Measurements from ENCODE around the gene FHOD1. TPM values are rescaled to one million over a fixed set of nuclear protein-coding genes. Genes with fewer than 3 reads are reported as not detected.

Gene FHOD1
- polyA plus RNA-seq, 2 of the 4 experiments (the other 2 are of a cell fraction): 16.1 to 33.6 TPM

- ATAC-seq (no peak), DNase-seq (ENCODE audit: low read depth in 1 of 2, low spot score in 1 of 2) (no peak), FAIRE-seq (no peak)
- WGBS (ENCODE audit: missing lambda C conversion rate): 100% methylated on average over 1 of the region's 4 CpGs
- TF ChIP-seq TFCP2L1 (CRISPR knock-in tag; IDR thresholded peaks at IDR 0.05): no peak
- TF ChIP-seq BHLHE40 (IDR thresholded peaks at IDR 0.05; ENCODE audit: low read depth, low read length): no peak
- no peak for TF ChIP-seq E2F6 (IDR thresholded peaks at IDR 0.05; ENCODE audit: borderline replicate concordance, low read depth)
- no peak for TF ChIP-seq GATA3 (IDR thresholded peaks at IDR 0.05; ENCODE audit: borderline replicate concordance)
- no peak for TF ChIP-seq JUNB (IDR thresholded peaks at IDR 0.05)
- no peak for TF ChIP-seq HEYL (CRISPR knock-in tag; IDR thresholded peaks at IDR 0.05)
- TF ChIP-seq ZC3H11A (IDR thresholded peaks at IDR 0.05): no peak
- no peak for TF ChIP-seq SMC3 (IDR thresholded peaks at IDR 0.05)
- TF ChIP-seq NR3C1 (IDR thresholded peaks at IDR 0.05): no peak
- TF ChIP-seq RARB (CRISPR knock-in tag; IDR thresholded peaks at IDR 0.05): no peak
- TF ChIP-seq PBX3 (IDR thresholded peaks at IDR 0.05): no peak
- no peak for TF ChIP-seq FOSB (CRISPR knock-in tag; IDR thresholded peaks at IDR 0.05)
- TF ChIP-seq RNF2 (IDR thresholded peaks at IDR 0.05; ENCODE audit: borderline replicate concordance, low read depth): no peak
- TF ChIP-seq FOSL2 (IDR thresholded peaks at IDR 0.05): no peak
- TF ChIP-seq FOSL2 (CRISPR knock-in tag; IDR thresholded peaks at IDR 0.05): no peak
- TF ChIP-seq MAFK (IDR thresholded peaks at IDR 0.05; ENCODE audit: partially characterized antibody): no peak
- no peak for TF ChIP-seq HOXB5 (CRISPR knock-in tag; IDR thresholded peaks at IDR 0.05)
- Histone ChIP-seq H3K9me3 (no peaks in the 10 kb centered on the region), H3K4me3 (no peak overlapping the region), H3K4me1 (peaks cover 20% of the 10 kb centered on the region), H3K27ac (no peak overlapping the region), H3K4me2 (no peak overlapping the region)
- ChIA-PET POLR2A (no interaction called here), CTCF (interaction anchor here (1.3 to 2.0 kb wide), 3 partner anchors 9 to 13 kb away, joined by 4 to 7 read pairs (median 4); no protein-coding TSS in a partner anchor)
These were observed 43.2 kb downstream of the FHOD1 start for GRCh38 chr16:67204076-67204475.

GRCh38 chr16:67202956-67203493, 44.3 kb downstream of the FHOD1 start:
- no peak for DNase-seq (ENCODE audit: low read depth in 1 of 2, low spot score in 1 of 2)
- TF ChIP-seq CEBPB (IDR thresholded peaks at IDR 0.05) (no peak), ATOH8 (CRISPR knock-in tag; IDR thresholded peaks at IDR 0.05; ENCODE audit: low read depth) (no peak), HOXB5 (CRISPR knock-in tag; IDR thresholded peaks at IDR 0.05) (no peak), RARB (CRISPR knock-in tag; IDR thresholded peaks at IDR 0.05) (no peak), NPAS2 (CRISPR knock-in tag; IDR thresholded peaks at IDR 0.05; ENCODE audit: borderline replicate concordance) (no peak), ZNF302 (CRISPR knock-in tag; IDR thresholded peaks at IDR 0.05) (no peak), HOXB13 (CRISPR knock-in tag; IDR thresholded peaks at IDR 0.05; ENCODE audit: low read depth) (no peak), EHMT2 (IDR thresholded peaks at IDR 0.05; ENCODE audit: low read depth) (no peak), BHLHE40 (IDR thresholded peaks at IDR 0.05; ENCODE audit: low read depth, low read length) (no peak), FOSL2 (IDR thresholded peaks at IDR 0.05) (no peak), FOSL2 (CRISPR knock-in tag; IDR thresholded peaks at IDR 0.05) (no peak), FOSB (CRISPR knock-in tag; IDR thresholded peaks at IDR 0.05) (no peak), MAZ (IDR thresholded peaks at IDR 0.05; ENCODE audit: borderline replicate concordance, low read depth, low read length) (no peak)
- Histone ChIP-seq H3K27ac (no peak overlapping the region), H3K4me3 (no peak overlapping the region), H3K4me2 (no peak overlapping the region), H3K9me3 (no peaks in the 10 kb centered on the region), H3K4me1 (peaks cover 23% of the 10 kb centered on the region)
- ChIA-PET CTCF (interaction anchor here (1.0 to 2.7 kb wide), 4 partner anchors 8 to 249 kb away, joined by 4 to 12 read pairs (median 6); no protein-coding TSS in a partner anchor), POLR2A (interaction anchor here (0.6 to 1.1 kb wide), 2 partner anchors 24 to 33 kb away, joined by 3 read pairs; partner anchors contain the start of gene TMEM208)
- no peak for FAIRE-seq
- WGBS (ENCODE audit: missing lambda C conversion rate): 87% methylated on average over 13 of the region's 23 CpGs
- no peak for ATAC-seq
